HL-60 (cell line): ENCODE measurements around the gene ZNHIT6.

Experiments
- DNase-seq, 2 experiments: peaks; one replicate each; pipeline ENCODE4 v3.0.0-alpha.2; 2010 to 2020; ENCODE audit warnings: low read depth in 1 of 2, low spot score in 1 of 2
- H3K27ac ChIP-seq: fragments of 250-450 bp; sonication (Bioruptor Pico); replicated peaks from 2 replicates; pipeline ENCODE4 v1.5.1; 2020; ENCODE audit warnings: mild to moderate bottlenecking, moderate library complexity
- H3K27me3 ChIP-seq: fragments of 250-450 bp; sonication (Bioruptor Pico); 2 replicates; pipeline ENCODE4 v1.5.1; 2021; ENCODE audit warnings: mild to moderate bottlenecking, moderate library complexity; ENCODE audit not compliant: insufficient read depth, poor library complexity, severe bottlenecking
- H3K4me3 ChIP-seq: replicated peaks from 2 replicates; pipeline ENCODE4 v1.5.1; 2011; ENCODE audit warnings: mild to moderate bottlenecking, control low read depth, low read length; ENCODE audit not compliant: insufficient read depth
- GABPA ChIP-seq: IDR thresholded peaks from 2 replicates; pipeline ENCODE4 v1.6.1; 2012; ENCODE audit warnings: low read depth
- POLR2AphosphoS5 ChIP-seq: IDR thresholded peaks from 2 replicates; pipeline ENCODE4 v1.6.1; 2012; ENCODE audit warnings: low read depth
- SPI1 ChIP-seq: IDR thresholded peaks from 2 replicates; pipeline ENCODE4 v1.6.1; 2012; ENCODE audit warnings: low read depth, mild to moderate bottlenecking, borderline replicate concordance
- TF ChIP-seq, protein P1 (sequence below): IDR thresholded peaks from one replicate; pipeline ENCODE4 v1.5.1; 2011; ENCODE audit warnings: low read length, control low read depth, inconsistent platforms; ENCODE audit not compliant: insufficient read depth
- TF ChIP-seq, protein P2 (sequence below): IDR thresholded peaks from 2 replicates; pipeline ENCODE4 v1.6.1; 2012; ENCODE audit warnings: low read depth; ENCODE audit not compliant: insufficient replicate concordance

Gene ZNHIT6

DNA sequence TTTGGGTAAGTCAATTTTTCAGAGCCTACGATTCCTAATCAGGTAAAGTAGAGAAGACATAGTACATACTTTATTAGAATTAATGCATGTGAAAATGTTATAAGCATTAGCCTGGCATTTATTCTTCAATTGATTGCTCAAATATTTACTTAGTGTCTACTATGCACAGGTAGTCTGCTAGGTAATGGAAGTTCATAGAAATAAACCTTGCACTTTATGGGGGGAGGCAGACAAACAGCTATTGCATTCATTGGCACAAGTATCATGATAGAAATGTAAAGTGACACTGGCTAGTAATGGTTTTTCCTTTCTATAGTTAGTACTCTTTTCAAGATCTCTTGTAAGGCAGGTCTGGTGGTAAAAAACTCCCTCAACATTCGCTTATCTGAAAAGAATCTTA lies 44.9 kb downstream of the ZNHIT6 start:
- H3K27me3 ChIP-seq, result no peaks in the 10 kb centered on the region
- TF ChIP-seq, protein P1, sequence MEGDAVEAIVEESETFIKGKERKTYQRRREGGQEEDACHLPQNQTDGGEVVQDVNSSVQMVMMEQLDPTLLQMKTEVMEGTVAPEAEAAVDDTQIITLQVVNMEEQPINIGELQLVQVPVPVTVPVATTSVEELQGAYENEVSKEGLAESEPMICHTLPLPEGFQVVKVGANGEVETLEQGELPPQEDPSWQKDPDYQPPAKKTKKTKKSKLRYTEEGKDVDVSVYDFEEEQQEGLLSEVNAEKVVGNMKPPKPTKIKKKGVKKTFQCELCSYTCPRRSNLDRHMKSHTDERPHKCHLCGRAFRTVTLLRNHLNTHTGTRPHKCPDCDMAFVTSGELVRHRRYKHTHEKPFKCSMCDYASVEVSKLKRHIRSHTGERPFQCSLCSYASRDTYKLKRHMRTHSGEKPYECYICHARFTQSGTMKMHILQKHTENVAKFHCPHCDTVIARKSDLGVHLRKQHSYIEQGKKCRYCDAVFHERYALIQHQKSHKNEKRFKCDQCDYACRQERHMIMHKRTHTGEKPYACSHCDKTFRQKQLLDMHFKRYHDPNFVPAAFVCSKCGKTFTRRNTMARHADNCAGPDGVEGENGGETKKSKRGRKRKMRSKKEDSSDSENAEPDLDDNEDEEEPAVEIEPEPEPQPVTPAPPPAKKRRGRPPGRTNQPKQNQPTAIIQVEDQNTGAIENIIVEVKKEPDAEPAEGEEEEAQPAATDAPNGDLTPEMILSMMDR, result no peak
- TF ChIP-seq POLR2AphosphoS5 (no peak), GABPA (no peak), SPI1 (no peak)
- TF ChIP-seq, protein P2, sequence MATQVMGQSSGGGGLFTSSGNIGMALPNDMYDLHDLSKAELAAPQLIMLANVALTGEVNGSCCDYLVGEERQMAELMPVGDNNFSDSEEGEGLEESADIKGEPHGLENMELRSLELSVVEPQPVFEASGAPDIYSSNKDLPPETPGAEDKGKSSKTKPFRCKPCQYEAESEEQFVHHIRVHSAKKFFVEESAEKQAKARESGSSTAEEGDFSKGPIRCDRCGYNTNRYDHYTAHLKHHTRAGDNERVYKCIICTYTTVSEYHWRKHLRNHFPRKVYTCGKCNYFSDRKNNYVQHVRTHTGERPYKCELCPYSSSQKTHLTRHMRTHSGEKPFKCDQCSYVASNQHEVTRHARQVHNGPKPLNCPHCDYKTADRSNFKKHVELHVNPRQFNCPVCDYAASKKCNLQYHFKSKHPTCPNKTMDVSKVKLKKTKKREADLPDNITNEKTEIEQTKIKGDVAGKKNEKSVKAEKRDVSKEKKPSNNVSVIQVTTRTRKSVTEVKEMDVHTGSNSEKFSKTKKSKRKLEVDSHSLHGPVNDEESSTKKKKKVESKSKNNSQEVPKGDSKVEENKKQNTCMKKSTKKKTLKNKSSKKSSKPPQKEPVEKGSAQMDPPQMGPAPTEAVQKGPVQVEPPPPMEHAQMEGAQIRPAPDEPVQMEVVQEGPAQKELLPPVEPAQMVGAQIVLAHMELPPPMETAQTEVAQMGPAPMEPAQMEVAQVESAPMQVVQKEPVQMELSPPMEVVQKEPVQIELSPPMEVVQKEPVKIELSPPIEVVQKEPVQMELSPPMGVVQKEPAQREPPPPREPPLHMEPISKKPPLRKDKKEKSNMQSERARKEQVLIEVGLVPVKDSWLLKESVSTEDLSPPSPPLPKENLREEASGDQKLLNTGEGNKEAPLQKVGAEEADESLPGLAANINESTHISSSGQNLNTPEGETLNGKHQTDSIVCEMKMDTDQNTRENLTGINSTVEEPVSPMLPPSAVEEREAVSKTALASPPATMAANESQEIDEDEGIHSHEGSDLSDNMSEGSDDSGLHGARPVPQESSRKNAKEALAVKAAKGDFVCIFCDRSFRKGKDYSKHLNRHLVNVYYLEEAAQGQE, result no peak
- H3K27ac ChIP-seq, result no peak overlapping the region
- H3K4me3 ChIP-seq, result no peak overlapping the region
- no peak for DNase-seq

GRCh38 chr1:85661767-85662166 lies 46.5 kb downstream of the ZNHIT6 start:
- DNase-seq, result no peak
- Histone ChIP-seq H3K4me3 (no peak overlapping the region), H3K27me3 (no peaks in the 10 kb centered on the region), H3K27ac (no peak overlapping the region)
- no peak for TF ChIP-seq SPI1
- no peak for TF ChIP-seq GABPA
- TF ChIP-seq POLR2AphosphoS5, result no peak
- TF ChIP-seq, protein P2, result no peak

- TF ChIP-seq GABPA (no peak), SPI1 (no peak), POLR2AphosphoS5 (no peak)
- TF ChIP-seq, protein P1, result no peak
- TF ChIP-seq, protein P2, result no peak
- no peak for DNase-seq
- Histone ChIP-seq H3K27me3 (no peaks in the 10 kb centered on the region), H3K4me3 (no peak overlapping the region), H3K27ac (no peak overlapping the region)
Observed at GRCh38 chr1:85660541-85660940, 47.7 kb downstream of the ZNHIT6 start.
